ENCODE data around the gene HYAL3.
A peak's percentile ranks its signal among the peaks of the same experiment; 100 is the strongest.

The HYAL3 gene

GRCh38 chr3:50278880-50279224 is 20.4 kb downstream of the HYAL3 start, which contains the start of gene LSMEM2:
LSMEM2 (plus strand) TSS chr3:50279087; CDS start chr3:50279114, 27 bp downstream.
- H3K27ac ChIP-seq (ENCODE audit: low read depth, low read length), result no peak within 1 kb of the TSS
- WGBS (ENCODE audit: extremely low coverage, insufficient coverage, low lambda C conversion rate), result no CpG with 5 or more reads among the region's 2 CpGs
- no peaks in the 10 kb centered on the region for H3K4me1 ChIP-seq (ENCODE audit: control insufficient read depth, low read depth, low read length)
- H3K4me2 ChIP-seq (ENCODE audit: low read length), result no peak within 1 kb of the TSS
- H2BK5ac ChIP-seq (ENCODE audit: low read length), result no peak within 1 kb of the TSS
- H3K56ac ChIP-seq (ENCODE audit: low read length), result no peak within 1 kb of the TSS
- no peak within 1 kb of the TSS for H3K4me3 ChIP-seq (ENCODE audit: low read length)
- no peak within 1 kb of the TSS for H4K5ac ChIP-seq (ENCODE audit: low read length)
- no peak within 1 kb of the TSS for H2BK120ac ChIP-seq (ENCODE audit: low read depth, low read length)
- no peaks in the 10 kb centered on the region for H3K36me3 ChIP-seq (ENCODE audit: control insufficient read depth, insufficient read depth, low read length)
- H3K18ac ChIP-seq (ENCODE audit: low read length), result no peak within 1 kb of the TSS
- no peak for DNase-seq
- H2AK5ac ChIP-seq (ENCODE audit: low read length), result no peak within 1 kb of the TSS
- H3K4ac ChIP-seq (ENCODE audit: low read depth, low read length), result no peak within 1 kb of the TSS
- H3K79me2 ChIP-seq (ENCODE audit: control insufficient read depth, insufficient read depth, low read length), result no peaks in the 10 kb centered on the region
- no peak within 1 kb of the TSS for H3K9ac ChIP-seq (ENCODE audit: low read length)
- no peak within 1 kb of the TSS for H2BK15ac ChIP-seq (replicated peaks; ENCODE audit: low read depth)
- no peaks in the 10 kb centered on the region for H3K79me1 ChIP-seq (ENCODE audit: low read length)
- no peak within 1 kb of the TSS for H4K8ac ChIP-seq (ENCODE audit: low read depth, low read length)
- H3K27me3 ChIP-seq (ENCODE audit: insufficient read depth, low read length, poor library complexity), result peaks cover 11% of the 10 kb centered on the region
- H3K23ac ChIP-seq (ENCODE audit: low read length), result no peak within 1 kb of the TSS

GRCh38 chr3:50278123-50278879 is 20.9 kb downstream of the HYAL3 start:
- Histone ChIP-seq H3K27ac (ENCODE audit: low read depth, low read length) (no peak overlapping the region), H3K18ac (ENCODE audit: low read length) (no peak overlapping the region), H2BK5ac (ENCODE audit: low read length) (no peak overlapping the region), H4K8ac (ENCODE audit: low read depth, low read length) (no peak overlapping the region), H3K4ac (ENCODE audit: low read depth, low read length) (no peak overlapping the region), H3K9ac (ENCODE audit: low read length) (no peak overlapping the region), H3K4me2 (ENCODE audit: low read length) (no peak overlapping the region), H3K36me3 (ENCODE audit: control insufficient read depth, insufficient read depth, low read length) (no peaks in the 10 kb centered on the region), H4K5ac (ENCODE audit: low read length) (no peak overlapping the region), H2BK15ac (replicated peaks; ENCODE audit: low read depth) (no peak overlapping the region), H3K27me3 (ENCODE audit: insufficient read depth, low read length, poor library complexity) (peaks cover 11% of the 10 kb centered on the region), H3K56ac (ENCODE audit: low read length) (no peak overlapping the region), H3K4me1 (ENCODE audit: control insufficient read depth, low read depth, low read length) (no peaks in the 10 kb centered on the region), H3K23ac (ENCODE audit: low read length) (no peak overlapping the region), H2BK120ac (ENCODE audit: low read depth, low read length) (no peak overlapping the region), H3K79me2 (ENCODE audit: control insufficient read depth, insufficient read depth, low read length) (no peaks in the 10 kb centered on the region), H3K4me3 (ENCODE audit: low read length) (no peak overlapping the region), H3K79me1 (ENCODE audit: low read length) (no peaks in the 10 kb centered on the region), H2AK5ac (ENCODE audit: low read length) (no peak overlapping the region)
- no peak for DNase-seq
- WGBS (ENCODE audit: extremely low coverage, insufficient coverage, low lambda C conversion rate), result no CpG with 5 or more reads among the region's 4 CpGs

GRCh38 chr3:50276762-50277101 is 22.5 kb downstream of the HYAL3 start:
- no peaks in the 10 kb centered on the region for H3K79me2 ChIP-seq (ENCODE audit: control insufficient read depth, insufficient read depth, low read length)
- no peak for DNase-seq
- H4K5ac ChIP-seq (ENCODE audit: low read length), result no peak overlapping the region
- no peak overlapping the region for H2AK5ac ChIP-seq (ENCODE audit: low read length)
- no peak overlapping the region for H2BK5ac ChIP-seq (ENCODE audit: low read length)
- H3K4me3 ChIP-seq (ENCODE audit: low read length), result no peak overlapping the region
- H3K9ac ChIP-seq (ENCODE audit: low read length), result no peak overlapping the region
- no peaks in the 10 kb centered on the region for H3K36me3 ChIP-seq (ENCODE audit: control insufficient read depth, insufficient read depth, low read length)
- no peak overlapping the region for H3K4ac ChIP-seq (ENCODE audit: low read depth, low read length)
- no peak overlapping the region for H2BK120ac ChIP-seq (ENCODE audit: low read depth, low read length)
- H3K4me1 ChIP-seq (ENCODE audit: control insufficient read depth, low read depth, low read length), result no peaks in the 10 kb centered on the region
- H3K27ac ChIP-seq (ENCODE audit: low read depth, low read length), result no peak overlapping the region
- no peak overlapping the region for H3K4me2 ChIP-seq (ENCODE audit: low read length)
- no peak overlapping the region for H3K56ac ChIP-seq (ENCODE audit: low read length)
- peaks cover 11% of the 10 kb centered on the region for H3K27me3 ChIP-seq (ENCODE audit: insufficient read depth, low read length, poor library complexity)
- H3K79me1 ChIP-seq (ENCODE audit: low read length), result no peaks in the 10 kb centered on the region
- H4K8ac ChIP-seq (ENCODE audit: low read depth, low read length), result no peak overlapping the region
- H2BK15ac ChIP-seq (replicated peaks; ENCODE audit: low read depth), result no peak overlapping the region
- H3K18ac ChIP-seq (ENCODE audit: low read length), result no peak overlapping the region
- WGBS (ENCODE audit: extremely low coverage, insufficient coverage, low lambda C conversion rate), result no CpG with 5 or more reads among the region's 17 CpGs
- no peak overlapping the region for H3K23ac ChIP-seq (ENCODE audit: low read length)

- Histone ChIP-seq H3K23ac (ENCODE audit: low read length) (no peak overlapping the region), H3K4me3 (ENCODE audit: low read length) (no peak overlapping the region), H4K8ac (ENCODE audit: low read depth, low read length) (no peak overlapping the region), H4K5ac (ENCODE audit: low read length) (no peak overlapping the region), H3K4ac (ENCODE audit: low read depth, low read length) (no peak overlapping the region), H3K36me3 (ENCODE audit: control insufficient read depth, insufficient read depth, low read length) (no peaks in the 10 kb centered on the region), H3K18ac (ENCODE audit: low read length) (no peak overlapping the region), H2BK5ac (ENCODE audit: low read length) (no peak overlapping the region), H3K4me2 (ENCODE audit: low read length) (no peak overlapping the region), H3K27me3 (ENCODE audit: insufficient read depth, low read length, poor library complexity) (peaks cover 11% of the 10 kb centered on the region), H3K27ac (ENCODE audit: low read depth, low read length) (no peak overlapping the region), H2AK5ac (ENCODE audit: low read length) (no peak overlapping the region), H2BK120ac (ENCODE audit: low read depth, low read length) (no peak overlapping the region), H3K56ac (ENCODE audit: low read length) (peak overlapping the region; percentile 5), H3K79me2 (ENCODE audit: control insufficient read depth, insufficient read depth, low read length) (no peaks in the 10 kb centered on the region), H3K4me1 (ENCODE audit: control insufficient read depth, low read depth, low read length) (peaks cover 3% of the 10 kb centered on the region), H3K79me1 (ENCODE audit: low read length) (no peaks in the 10 kb centered on the region), H3K9ac (ENCODE audit: low read length) (no peak overlapping the region), H2BK15ac (replicated peaks; ENCODE audit: low read depth) (no peak overlapping the region)
- no CpG with 5 or more reads among the region's 79 CpGs for WGBS (ENCODE audit: extremely low coverage, insufficient coverage, low lambda C conversion rate)
- no peak for DNase-seq
Measured at GRCh38 chr3:50275996-50276761, 23.0 kb downstream of the HYAL3 start.

- H3K23ac ChIP-seq (ENCODE audit: low read length), result no peak overlapping the region
- no peak overlapping the region for H3K18ac ChIP-seq (ENCODE audit: low read length)
- H3K27ac ChIP-seq (ENCODE audit: low read depth, low read length), result no peak overlapping the region
- H3K36me3 ChIP-seq (ENCODE audit: control insufficient read depth, insufficient read depth, low read length), result no peaks in the 10 kb centered on the region
- peaks cover 3% of the 10 kb centered on the region for H3K4me1 ChIP-seq (ENCODE audit: control insufficient read depth, low read depth, low read length)
- peaks cover 11% of the 10 kb centered on the region for H3K27me3 ChIP-seq (ENCODE audit: insufficient read depth, low read length, poor library complexity)
- peak overlapping the region; percentile 9 for H3K9ac ChIP-seq (ENCODE audit: low read length)
- H3K56ac ChIP-seq (ENCODE audit: low read length), result peak overlapping the region; percentile 45
- H3K4ac ChIP-seq (ENCODE audit: low read depth, low read length), result no peak overlapping the region
- WGBS (ENCODE audit: extremely low coverage, insufficient coverage, low lambda C conversion rate), result no CpG with 5 or more reads among the region's 65 CpGs
- no peak overlapping the region for H2BK120ac ChIP-seq (ENCODE audit: low read depth, low read length)
- no peak overlapping the region for H3K4me3 ChIP-seq (ENCODE audit: low read length)
- no peak overlapping the region for H2BK5ac ChIP-seq (ENCODE audit: low read length)
- no peaks in the 10 kb centered on the region for H3K79me2 ChIP-seq (ENCODE audit: control insufficient read depth, insufficient read depth, low read length)
- H4K8ac ChIP-seq (ENCODE audit: low read depth, low read length), result no peak overlapping the region
- H3K4me2 ChIP-seq (ENCODE audit: low read length), result peak overlapping the region; percentile 0
- H2AK5ac ChIP-seq (ENCODE audit: low read length), result no peak overlapping the region
- no peak for DNase-seq
- no peaks in the 10 kb centered on the region for H3K79me1 ChIP-seq (ENCODE audit: low read length)
- H2BK15ac ChIP-seq (replicated peaks; ENCODE audit: low read depth), result no peak overlapping the region
- no peak overlapping the region for H4K5ac ChIP-seq (ENCODE audit: low read length)
Measured at GRCh38 chr3:50275141-50275995, 23.8 kb downstream of the HYAL3 start.

Data from mesendoderm (in vitro differentiated cells).